Esophagus muscularis mucosa (tissue), 4 donors: ENCODE data around the gene DLK2. TPM values are rescaled to one million over a fixed set of nuclear protein-coding genes. Genes with fewer than 3 reads are reported as not detected.

Source experiments
- DNase-seq: peaks from one replicate; pipeline ENCODE4 v3.0.0-alpha.2; 2017; ENCODE audit errors: extremely low spot score
- H3K27ac ChIP-seq, 4 donors: fragments of 200-600 bp; sonication (generic); replicated peaks in 1 of 4; 1 replicate in 3 of 4; 2 replicates in 1 of 4; pipeline ENCODE4 v1.5.1; 2016 to 2019; ENCODE audit warnings: mild to moderate bottlenecking in 1 of 4
- H3K27me3 ChIP-seq, 4 donors: fragments of 200-600 bp; sonication (generic); one replicate each; pipeline versions ENCODE4 v1.5.1 to v1.6.0; 2016 to 2019
- H3K36me3 ChIP-seq, 4 donors: fragments of 200-600 bp; sonication (generic); one replicate each; pipeline ENCODE4 v1.5.1; 2016 to 2019
- H3K4me1 ChIP-seq, 4 donors: fragments of 200-600 bp; sonication (generic); one replicate each; pipeline ENCODE4 v1.5.1; 2016 to 2019
- H3K4me3 ChIP-seq, 4 donors: fragments of 200-600 bp; sonication (generic); 1 replicate in 2 of 4; 2 replicates in 2 of 4; pipeline ENCODE4 v1.5.1; 2016 to 2019; ENCODE audit warnings: mild to moderate bottlenecking in 4 of 4, moderate library complexity in 1 of 4
- H3K9me3 ChIP-seq, 4 donors: fragments of 200-600 bp; sonication (generic); 1 replicate in 3 of 4; 2 replicates in 1 of 4; pipeline ENCODE4 v1.5.1; 2016 to 2019
- EP300 ChIP-seq: sonication (generic); formaldehyde crosslinking; IDR thresholded peaks from one replicate; pipeline ENCODE4 v1.6.1; 2017; ENCODE audit warnings: antibody characterized with exemption
- POLR2A ChIP-seq: fragments of 450-650 bp; IDR thresholded peaks from one replicate; pipeline ENCODE4 v1.6.1; 2017; ENCODE audit warnings: antibody characterized with exemption, moderate library complexity, mild to moderate bottlenecking, low read depth
- POLR2AphosphoS5 ChIP-seq, 2 donors: sonication (generic); formaldehyde crosslinking; IDR thresholded peaks; one replicate each; pipeline ENCODE4 v1.6.1; 2017; ENCODE audit warnings: antibody characterized with exemption in 2 of 2
- WGBS: methylation state at CpG from one replicate; pipeline ENCODE4 v1.1.5; 2018; 5-methylcytosine and 5-hydroxymethylcytosine counted together
- intact Hi-C: fragments of 100-400 bp; cut with DNase I; formaldehyde crosslinking; loops from one replicate; pipeline ENCODE4 v1.15.1; 2023
- total RNA-seq, 4 donors: library from RNA; depleted of rRNA; stranded (reverse); fragments of >200 nt; gene quantifications; one replicate each; pipeline versions ENCODE4 v1.1.0 to v1.2.1, GENCODE V29; 2016
- TF ChIP-seq, protein P1 (sequence below), 3 experiments: fragments of 200-600 bp in 2 of 3; fragments of 450-650 bp in 1 of 3; sonication (generic) in 2 of 3; IDR thresholded peaks; one replicate each; pipeline ENCODE4 v1.5.1; 2017 to 2019; ENCODE audit warnings: antibody characterized with exemption in 3 of 3, mild to moderate bottlenecking in 2 of 3, moderate library complexity in 1 of 3

Gene DLK2
- total RNA-seq, 4 donors from 2014 or later, result 0.32 to 0.33 TPM; not detected in 2

- peaks cover 35 to 53% (median 49%) of the 10 kb centered on the region in 4 donors for H3K36me3 ChIP-seq
- 97% methylated on average over 4 of the region's 4 CpGs for WGBS
- H3K27me3 ChIP-seq, result peaks cover 0 to 37% (median 18%) of the 10 kb centered on the region in 4 donors
- H3K4me3 ChIP-seq, result no peak overlapping the region
- peaks cover 3 to 22% (median 20%) of the 10 kb centered on the region in 4 donors for H3K4me1 ChIP-seq
- H3K9me3 ChIP-seq, result no peaks in the 10 kb centered on the region
- intact Hi-C loops, result no loop called here
- DNase-seq, result no peak
- H3K27ac ChIP-seq, result no peak overlapping the region
- TF ChIP-seq POLR2AphosphoS5 (IDR thresholded peaks at IDR 0.05) (no peak), EP300 (no peak), POLR2A (no peak)
- TF ChIP-seq, protein P1, sequence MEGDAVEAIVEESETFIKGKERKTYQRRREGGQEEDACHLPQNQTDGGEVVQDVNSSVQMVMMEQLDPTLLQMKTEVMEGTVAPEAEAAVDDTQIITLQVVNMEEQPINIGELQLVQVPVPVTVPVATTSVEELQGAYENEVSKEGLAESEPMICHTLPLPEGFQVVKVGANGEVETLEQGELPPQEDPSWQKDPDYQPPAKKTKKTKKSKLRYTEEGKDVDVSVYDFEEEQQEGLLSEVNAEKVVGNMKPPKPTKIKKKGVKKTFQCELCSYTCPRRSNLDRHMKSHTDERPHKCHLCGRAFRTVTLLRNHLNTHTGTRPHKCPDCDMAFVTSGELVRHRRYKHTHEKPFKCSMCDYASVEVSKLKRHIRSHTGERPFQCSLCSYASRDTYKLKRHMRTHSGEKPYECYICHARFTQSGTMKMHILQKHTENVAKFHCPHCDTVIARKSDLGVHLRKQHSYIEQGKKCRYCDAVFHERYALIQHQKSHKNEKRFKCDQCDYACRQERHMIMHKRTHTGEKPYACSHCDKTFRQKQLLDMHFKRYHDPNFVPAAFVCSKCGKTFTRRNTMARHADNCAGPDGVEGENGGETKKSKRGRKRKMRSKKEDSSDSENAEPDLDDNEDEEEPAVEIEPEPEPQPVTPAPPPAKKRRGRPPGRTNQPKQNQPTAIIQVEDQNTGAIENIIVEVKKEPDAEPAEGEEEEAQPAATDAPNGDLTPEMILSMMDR (IDR thresholded peaks at IDR 0.05), result no peak
Measured at GRCh38 chr6:43452896-43453295, 2.5 kb downstream of the DLK2 start.

DNA sequence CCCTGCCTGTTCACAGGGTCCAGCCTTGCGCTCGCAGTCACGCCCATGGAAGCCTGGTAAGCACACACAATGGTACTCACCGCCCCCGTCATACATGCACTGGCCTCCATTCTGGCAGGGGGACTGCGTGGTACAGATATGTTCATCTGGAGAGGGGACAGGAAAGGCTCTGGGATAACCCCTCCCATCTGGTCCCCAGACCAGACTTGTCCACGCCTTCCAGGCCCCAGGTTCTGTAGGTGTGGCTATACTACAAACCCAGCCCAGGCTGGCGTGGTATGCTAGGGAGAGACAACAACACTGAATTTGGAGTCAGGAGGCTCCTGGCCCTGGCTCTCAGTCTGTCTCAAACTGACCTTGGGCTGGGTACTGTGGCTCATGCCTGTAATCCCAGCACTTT, 3.4 kb downstream of the DLK2 start:
- intact Hi-C loops, result no loop called here

DNA sequence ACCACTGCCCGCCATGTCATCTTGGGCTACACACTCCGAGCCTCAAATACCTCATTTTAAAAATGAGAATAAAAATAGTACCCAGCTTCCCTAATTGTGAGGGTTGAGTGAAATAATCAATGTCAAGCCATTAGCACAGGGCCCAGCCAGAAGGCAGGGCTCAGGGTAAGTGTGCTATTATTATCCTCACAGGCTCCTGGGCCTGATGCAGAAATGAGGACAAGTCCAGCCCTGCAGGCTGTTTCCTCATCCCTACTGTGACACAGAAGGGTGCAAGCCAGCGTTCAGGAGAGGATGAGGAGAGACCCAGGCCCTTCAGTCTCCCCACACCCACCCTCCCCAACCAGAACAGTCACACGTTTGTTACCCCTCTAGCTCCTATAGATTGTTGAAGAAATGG, 4.0 kb downstream of the DLK2 start:
- WGBS, result 90% methylated on average over 4 of the region's 4 CpGs
- no peaks in the 10 kb centered on the region for H3K9me3 ChIP-seq
- H3K4me1 ChIP-seq, result peaks cover 3 to 22% (median 20%) of the 10 kb centered on the region in 4 donors
- peaks cover 0 to 21% (median 11%) of the 10 kb centered on the region in 4 donors for H3K27me3 ChIP-seq
- intact Hi-C loops, result no loop called here
- H3K36me3 ChIP-seq, result peaks cover 46 to 66% (median 64%) of the 10 kb centered on the region in 4 donors
- no peak for DNase-seq
- TF ChIP-seq EP300, result no peak
- TF ChIP-seq POLR2AphosphoS5 (IDR thresholded peaks at IDR 0.05), result no peak
- no peak for TF ChIP-seq POLR2A
- TF ChIP-seq, protein P1 (IDR thresholded peaks at IDR 0.05), result no peak
- H3K27ac ChIP-seq, result no peak overlapping the region
- no peak overlapping the region for H3K4me3 ChIP-seq

More for the DNA sequence above, 3.4 kb downstream of the DLK2 start:
- H3K9me3 ChIP-seq, result no peaks in the 10 kb centered on the region
- peaks cover 44 to 62% (median 59%) of the 10 kb centered on the region in 4 donors for H3K36me3 ChIP-seq
- no peak for DNase-seq
- peaks cover 3 to 22% (median 20%) of the 10 kb centered on the region in 4 donors for H3K4me1 ChIP-seq
- TF ChIP-seq POLR2A (no peak), EP300 (no peak), POLR2AphosphoS5 (IDR thresholded peaks at IDR 0.05) (no peak)
- TF ChIP-seq, protein P1 (IDR thresholded peaks at IDR 0.05), result no peak
- H3K4me3 ChIP-seq, result no peak overlapping the region
- WGBS, result 88% methylated on average over 8 of the region's 8 CpGs
- H3K27ac ChIP-seq, result no peak overlapping the region
- peaks cover 0 to 27% (median 17%) of the 10 kb centered on the region in 4 donors for H3K27me3 ChIP-seq

GRCh38 chr6:43450699-43451131, 4.6 kb downstream of the DLK2 start:
- 98% methylated on average over 9 of the region's 13 CpGs for WGBS
- DNase-seq, result no peak
- peaks cover 50 to 73% (median 70%) of the 10 kb centered on the region in 4 donors for H3K36me3 ChIP-seq
- no peak overlapping the region for H3K27ac ChIP-seq
- intact Hi-C loops, result no loop called here
- H3K4me1 ChIP-seq, result peaks cover 3 to 17% (median 16%) of the 10 kb centered on the region in 4 donors
- no peaks in the 10 kb centered on the region for H3K9me3 ChIP-seq
- no peak for TF ChIP-seq EP300
- TF ChIP-seq, protein P1 (IDR thresholded peaks at IDR 0.05), result no peak
- TF ChIP-seq POLR2A, result no peak
- no peak for TF ChIP-seq POLR2AphosphoS5 (IDR thresholded peaks at IDR 0.05)
- H3K27me3 ChIP-seq, result peaks cover 0 to 15% (median 5%) of the 10 kb centered on the region in 4 donors
- H3K4me3 ChIP-seq, result no peak overlapping the region

- H3K9me3 ChIP-seq, result no peaks in the 10 kb centered on the region
- H3K4me1 ChIP-seq, result no peaks in the 10 kb centered on the region
- no peak overlapping the region for H3K27ac ChIP-seq
- H3K4me3 ChIP-seq, result no peak overlapping the region
- no peak for DNase-seq
- 93% methylated on average over 4 of the region's 4 CpGs for WGBS
- intact Hi-C loops, result no loop called here
- H3K36me3 ChIP-seq, result peaks cover 68 to 91% (median 88%) of the 10 kb centered on the region in 4 donors
- TF ChIP-seq EP300 (no peak), POLR2AphosphoS5 (IDR thresholded peaks at IDR 0.05) (no peak), POLR2A (no peak)
- TF ChIP-seq, protein P1 (IDR thresholded peaks at IDR 0.05), result no peak
- H3K27me3 ChIP-seq, result no peaks in the 10 kb centered on the region
Measured at GRCh38 chr6:43448916-43449315, 6.4 kb downstream of the DLK2 start.
